Esophagus muscularis mucosa (tissue), 4 donors: ENCODE results near the gene VPS35L.

ENCODE experiments used
- EP300 ChIP-seq: sonication (generic); formaldehyde crosslinking; IDR thresholded peaks from one replicate; pipeline ENCODE4 v1.6.1; 2017; ENCODE audit warnings: antibody characterized with exemption
- POLR2A ChIP-seq: fragments of 450-650 bp; IDR thresholded peaks from one replicate; pipeline ENCODE4 v1.6.1; 2017; ENCODE audit warnings: antibody characterized with exemption, moderate library complexity, mild to moderate bottlenecking, low read depth
- POLR2AphosphoS5 ChIP-seq, 2 donors: sonication (generic); formaldehyde crosslinking; IDR thresholded peaks; one replicate each; pipeline ENCODE4 v1.6.1; 2017; ENCODE audit warnings: antibody characterized with exemption in 2 of 2
- TF ChIP-seq, protein P1 (sequence below), 3 experiments: fragments of 200-600 bp in 2 of 3; fragments of 450-650 bp in 1 of 3; sonication (generic) in 2 of 3; IDR thresholded peaks; one replicate each; pipeline ENCODE4 v1.5.1; 2017 to 2019; ENCODE audit warnings: antibody characterized with exemption in 3 of 3, mild to moderate bottlenecking in 2 of 3, moderate library complexity in 1 of 3

DNA sequence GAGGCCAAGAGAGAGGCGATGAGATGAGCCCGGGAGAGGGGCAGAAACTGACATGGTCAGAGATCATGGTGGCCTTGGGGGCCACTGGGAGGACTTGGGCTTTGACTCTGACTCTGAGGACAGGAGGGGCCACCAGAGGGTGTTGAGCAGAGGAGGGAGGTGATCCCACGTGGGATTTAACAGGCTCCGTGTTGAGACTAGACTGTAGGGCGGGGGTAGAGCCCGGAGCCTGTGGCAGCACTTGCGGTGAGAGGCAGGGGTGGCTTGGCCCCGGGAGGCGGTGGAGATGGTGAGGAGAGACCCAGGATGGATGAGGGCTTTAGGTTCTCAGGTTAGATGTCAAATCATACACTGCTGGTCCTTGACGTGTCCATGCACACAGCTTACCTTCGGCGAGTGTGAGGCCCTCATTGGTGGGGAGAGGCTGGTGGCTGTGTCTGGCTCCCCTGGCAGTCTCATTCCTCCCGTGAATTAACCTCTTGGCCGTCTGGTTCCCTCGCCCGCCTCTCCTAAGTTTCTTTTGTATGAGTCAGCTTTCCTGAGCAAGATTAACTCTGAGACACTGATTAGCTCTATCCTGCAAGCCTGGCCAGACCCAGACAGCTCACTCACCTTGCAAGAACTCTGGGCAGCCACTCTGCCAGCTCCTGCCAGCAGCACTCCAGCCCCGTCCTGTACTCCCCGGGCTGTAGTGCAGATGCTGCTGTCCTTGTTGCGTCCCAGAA, 39.7 kb downstream of the VPS35L start:
- TF ChIP-seq, protein P1, sequence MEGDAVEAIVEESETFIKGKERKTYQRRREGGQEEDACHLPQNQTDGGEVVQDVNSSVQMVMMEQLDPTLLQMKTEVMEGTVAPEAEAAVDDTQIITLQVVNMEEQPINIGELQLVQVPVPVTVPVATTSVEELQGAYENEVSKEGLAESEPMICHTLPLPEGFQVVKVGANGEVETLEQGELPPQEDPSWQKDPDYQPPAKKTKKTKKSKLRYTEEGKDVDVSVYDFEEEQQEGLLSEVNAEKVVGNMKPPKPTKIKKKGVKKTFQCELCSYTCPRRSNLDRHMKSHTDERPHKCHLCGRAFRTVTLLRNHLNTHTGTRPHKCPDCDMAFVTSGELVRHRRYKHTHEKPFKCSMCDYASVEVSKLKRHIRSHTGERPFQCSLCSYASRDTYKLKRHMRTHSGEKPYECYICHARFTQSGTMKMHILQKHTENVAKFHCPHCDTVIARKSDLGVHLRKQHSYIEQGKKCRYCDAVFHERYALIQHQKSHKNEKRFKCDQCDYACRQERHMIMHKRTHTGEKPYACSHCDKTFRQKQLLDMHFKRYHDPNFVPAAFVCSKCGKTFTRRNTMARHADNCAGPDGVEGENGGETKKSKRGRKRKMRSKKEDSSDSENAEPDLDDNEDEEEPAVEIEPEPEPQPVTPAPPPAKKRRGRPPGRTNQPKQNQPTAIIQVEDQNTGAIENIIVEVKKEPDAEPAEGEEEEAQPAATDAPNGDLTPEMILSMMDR (IDR thresholded peaks at IDR 0.05): no peak
- TF ChIP-seq POLR2A (no peak), POLR2AphosphoS5 (IDR thresholded peaks at IDR 0.05) (no peak), EP300 (no peak)
